ENCODE measurements around the gene MDM2. TPM values are rescaled to one million over a fixed set of nuclear protein-coding genes. Genes with fewer than 3 reads are reported as not detected.
"Not testable (repeated sequence)": the region's sequence is repeated elsewhere in the genome, so short reads cannot be mapped to it uniquely, and the experiment has no call there.

MDM2 gene
- total RNA-seq, 2 donors from 2014 or later: 54.1 to 93.4 TPM

- TF ChIP-seq POLR2A (IDR thresholded peaks at IDR 0.05): no peak
- TF ChIP-seq CTCF (IDR thresholded peaks at IDR 0.05): no peak
- DNase-seq: no peak
- H3K4me1 ChIP-seq: no peaks in the 10 kb centered on the region
- no peak for ATAC-seq
- WGBS, 2 donors: 81 to 82% methylated on average over 5 of the region's 5 CpGs
- no peaks in the 10 kb centered on the region for H3K27me3 ChIP-seq
- H3K36me3 ChIP-seq (replicated peaks in 1 of 2; ENCODE audit: insufficient read depth in 1 of 2, low read depth in 2 of 2): peaks cover 5 to 38% of the 10 kb centered on the region in 2 donors
- intact Hi-C loops (cut with DNase I): no loop called here
- no peak overlapping the region for H3K27ac ChIP-seq
- no peaks in the 10 kb centered on the region for H3K9me3 ChIP-seq
- H3K4me3 ChIP-seq: no peak overlapping the region
Measured at GRCh38 chr12:68838046-68838886, 30.3 kb downstream of the MDM2 start.

- intact Hi-C loops (cut with DNase I): no loop called here
- H3K4me3 ChIP-seq: no peak overlapping the region
- H3K9me3 ChIP-seq: no peaks in the 10 kb centered on the region
- DNase-seq (no peak), ATAC-seq (no peak)
- 40 to 57% methylated on average over 2 of the region's 2 CpGs for WGBS, 2 donors
- no peak for TF ChIP-seq CTCF (IDR thresholded peaks at IDR 0.05)
- no peak for TF ChIP-seq POLR2A (IDR thresholded peaks at IDR 0.05)
- H3K27me3 ChIP-seq: no peaks in the 10 kb centered on the region
- no peak overlapping the region for H3K27ac ChIP-seq
- H3K4me1 ChIP-seq: no peaks in the 10 kb centered on the region
- H3K36me3 ChIP-seq (replicated peaks in 1 of 2; ENCODE audit: insufficient read depth in 1 of 2, low read depth in 2 of 2): peaks cover 5 to 33% of the 10 kb centered on the region in 2 donors
Measured at GRCh38 chr12:68839183-68840147, 31.5 kb downstream of the MDM2 start.

GRCh38 chr12:68841175-68841574 is 33.2 kb downstream of the MDM2 start:
- intact Hi-C loops (cut with DNase I); H3K27me3 ChIP-seq; DNase-seq; ATAC-seq; H3K27ac ChIP-seq; H3K4me1 ChIP-seq; H3K9me3 ChIP-seq; H3K4me3 ChIP-seq: not testable (repeated sequence)
- WGBS, 2 donors: 97 to 98% methylated on average over 5 of the region's 5 CpGs
- peaks cover 5 to 25% of the 10 kb centered on the region in 2 donors for H3K36me3 ChIP-seq (replicated peaks in 1 of 2; ENCODE audit: insufficient read depth in 1 of 2, low read depth in 2 of 2)

GRCh38 chr12:68841717-68842116 is 33.7 kb downstream of the MDM2 start:
- Histone ChIP-seq H3K27ac (no peak overlapping the region), H3K27me3 (no peaks in the 10 kb centered on the region), H3K4me1 (no peaks in the 10 kb centered on the region), H3K4me3 (no peak overlapping the region), H3K9me3 (no peaks in the 10 kb centered on the region), H3K36me3 (replicated peaks in 1 of 2; ENCODE audit: insufficient read depth in 1 of 2, low read depth in 2 of 2) (peaks cover 5 to 21% of the 10 kb centered on the region in 2 donors)
- DNase-seq (no peak), ATAC-seq (no peak)
- TF ChIP-seq CTCF (IDR thresholded peaks at IDR 0.05): no peak
- no peak for TF ChIP-seq POLR2A (IDR thresholded peaks at IDR 0.05)
- intact Hi-C loops (cut with DNase I): no loop called here
- WGBS, 2 donors: 91 to 95% methylated on average over 2 of the region's 2 CpGs

- DNase-seq (no peak), ATAC-seq (no peak)
- Histone ChIP-seq H3K36me3 (replicated peaks in 1 of 2; ENCODE audit: insufficient read depth in 1 of 2, low read depth in 2 of 2) (peaks cover 5 to 18% of the 10 kb centered on the region in 2 donors), H3K4me3 (no peak overlapping the region), H3K27me3 (no peaks in the 10 kb centered on the region), H3K9me3 (no peaks in the 10 kb centered on the region), H3K27ac (no peak overlapping the region), H3K4me1 (no peaks in the 10 kb centered on the region)
- TF ChIP-seq CTCF (IDR thresholded peaks at IDR 0.05) (no peak), POLR2A (IDR thresholded peaks at IDR 0.05) (no peak)
- intact Hi-C loops (cut with DNase I): no loop called here
- WGBS, 2 donors: 84 to 87% methylated on average over 3 of the region's 3 CpGs
Measured at GRCh38 chr12:68842123-68842522, 34.1 kb downstream of the MDM2 start.
